Sigmoid colon (tissue), 7 donors: Measurements from ENCODE around the gene NAT16. TPM values are rescaled to one million over a fixed set of nuclear protein-coding genes. Genes with fewer than 3 reads are reported as not detected.

ENCODE experiments used
- DNase-seq: peaks from one replicate; pipeline ENCODE4 v3.0.0-alpha.2; 2019
- H3K27ac ChIP-seq, 4 donors: fragments of 200-600 bp; sonication (generic); one replicate each; pipeline ENCODE4 v1.5.1; 2016 to 2019; ENCODE audit warnings: mild to moderate bottlenecking in 1 of 4
- H3K27me3 ChIP-seq, 3 donors: fragments of 200-600 bp; sonication (generic); one replicate each; pipeline ENCODE4 v1.5.1; 2019; ENCODE audit warnings: mild to moderate bottlenecking in 1 of 3
- H3K36me3 ChIP-seq, 4 donors: fragments of 200-600 bp; sonication (generic); one replicate each; pipeline ENCODE4 v1.5.1; 2016 to 2019
- H3K4me1 ChIP-seq, 4 donors: fragments of 200-600 bp; sonication (generic); one replicate each; pipeline ENCODE4 v1.5.1; 2017 to 2019
- H3K4me3 ChIP-seq, 4 donors: fragments of 200-600 bp; sonication (generic); one replicate each; pipeline ENCODE4 v1.5.1; 2017 to 2019; ENCODE audit warnings: mild to moderate bottlenecking in 2 of 4, moderate library complexity in 1 of 4
- H3K9me3 ChIP-seq, 4 donors: fragments of 200-600 bp in 3 of 4; sonication (generic) in 3 of 4; one replicate each; pipeline versions ENCODE4 v1.5.1 to v1.6.1; 2013 to 2019
- EP300 ChIP-seq, 4 donors: sonication (generic); formaldehyde crosslinking; IDR thresholded peaks; one replicate each; pipeline ENCODE4 v1.6.1; 2017; ENCODE audit warnings: antibody characterized with exemption in 4 of 4
- POLR2A ChIP-seq, 2 donors: fragments of 450-650 bp; IDR thresholded peaks; one replicate each; pipeline ENCODE4 v1.6.1; 2016; ENCODE audit warnings: antibody characterized with exemption in 2 of 2, mild to moderate bottlenecking in 2 of 2, moderate library complexity in 2 of 2
- POLR2AphosphoS5 ChIP-seq, 4 donors: sonication (generic); formaldehyde crosslinking; IDR thresholded peaks; one replicate each; pipeline ENCODE4 v1.6.1; 2017; ENCODE audit warnings: antibody characterized with exemption in 4 of 4
- WGBS, 2 donors: extraction: QIAGEN DNeasy Blood & Tissue Kit; methylation state at CpG; one replicate each; pipeline ENCODE4 v1.1.7; 2013; 5-methylcytosine and 5-hydroxymethylcytosine counted together
- intact Hi-C: fragments of 100-400 bp; cut with DNase I; formaldehyde crosslinking; loops from one replicate; pipeline ENCODE4 v1.15.1; 2023
- polyA plus RNA-seq, 3 donors: library from polyadenylated mRNA; stranded (reverse); fragments of 200-250 nt; gene quantifications; one replicate each; pipeline ENCODE4 v1.2.3, GENCODE V29; 2013
- total RNA-seq, 4 donors: library from RNA; depleted of rRNA; stranded (reverse); fragments of >200 nt; gene quantifications; one replicate each; pipeline ENCODE4 v1.1.0, GENCODE V29; 2016
- TF ChIP-seq, protein P1 (sequence below), 4 experiments: fragments of 450-650 bp in 3 of 4; fragments of 200-600 bp in 1 of 4; IDR thresholded peaks; one replicate each; pipeline ENCODE4 v1.5.1; 2016 to 2019; ENCODE audit warnings: antibody characterized with exemption in 4 of 4, mild to moderate bottlenecking in 3 of 4, moderate library complexity in 2 of 4
- donor health status: healthy with polysubstance abuse.
- donor health status: Bipolar disorder and iron deficiency.
- donor health status: healthy.

Gene NAT16
- total and polyA plus RNA-seq, 7 donors: 0.23 TPM; not detected in 6

DNA sequence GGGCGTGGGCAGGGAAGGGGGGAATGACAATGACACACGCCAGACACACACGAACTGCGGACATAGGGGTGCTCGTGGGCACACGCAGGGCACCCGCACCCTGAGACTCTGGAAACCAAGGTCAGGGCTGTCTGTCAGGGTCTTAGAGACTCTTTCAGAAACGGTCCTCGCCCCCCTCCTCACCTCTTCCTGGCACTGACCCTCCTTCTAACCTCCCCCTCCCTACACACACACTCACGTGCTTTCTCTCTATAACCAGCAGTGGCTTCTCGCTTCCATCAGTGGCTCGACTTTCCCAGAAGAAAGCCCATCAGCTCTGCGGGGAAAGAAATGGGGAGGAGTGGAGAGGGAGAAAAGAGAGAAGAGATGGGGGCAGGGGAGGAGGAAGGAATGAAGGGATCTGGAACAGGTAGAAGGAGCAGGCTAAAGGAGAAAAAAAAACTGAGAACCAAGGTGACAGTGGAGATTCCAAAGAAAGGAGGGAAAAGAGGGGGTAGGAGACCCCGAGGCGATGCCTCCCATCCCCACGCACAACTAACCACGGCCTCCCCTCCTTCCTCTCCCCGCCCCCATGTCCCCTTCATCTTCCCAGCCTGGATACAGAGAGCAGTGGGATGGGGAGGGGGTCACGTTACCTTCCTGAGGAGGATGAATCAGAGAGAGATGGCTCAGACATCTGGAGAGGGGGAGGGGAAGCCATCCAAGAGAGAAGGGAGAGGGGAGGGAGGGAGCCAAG lies 13.0 kb downstream of the NAT16 start:
- WGBS, 2 donors: 2 to 3% methylated on average over 19 of the region's 19 CpGs
- intact Hi-C loops: loop anchor here (10.0 kb wide), 1 partner anchor 272 kb away; the partner anchor contains the start of gene ACHE
- Histone ChIP-seq H3K4me3 (no peak overlapping the region), H3K4me1 (peaks cover 0 to 54% (median 50%) of the 10 kb centered on the region in 4 donors), H3K36me3 (no peaks in the 10 kb centered on the region), H3K27ac (no peak overlapping the region), H3K9me3 (no peaks in the 10 kb centered on the region), H3K27me3 (peaks cover 76 to 100% (median 97%) of the 10 kb centered on the region in 3 donors)
- TF ChIP-seq POLR2AphosphoS5 (IDR thresholded peaks at IDR 0.05): no peak
- TF ChIP-seq EP300 (IDR thresholded peaks at IDR 0.05): no peak
- TF ChIP-seq, protein P1, sequence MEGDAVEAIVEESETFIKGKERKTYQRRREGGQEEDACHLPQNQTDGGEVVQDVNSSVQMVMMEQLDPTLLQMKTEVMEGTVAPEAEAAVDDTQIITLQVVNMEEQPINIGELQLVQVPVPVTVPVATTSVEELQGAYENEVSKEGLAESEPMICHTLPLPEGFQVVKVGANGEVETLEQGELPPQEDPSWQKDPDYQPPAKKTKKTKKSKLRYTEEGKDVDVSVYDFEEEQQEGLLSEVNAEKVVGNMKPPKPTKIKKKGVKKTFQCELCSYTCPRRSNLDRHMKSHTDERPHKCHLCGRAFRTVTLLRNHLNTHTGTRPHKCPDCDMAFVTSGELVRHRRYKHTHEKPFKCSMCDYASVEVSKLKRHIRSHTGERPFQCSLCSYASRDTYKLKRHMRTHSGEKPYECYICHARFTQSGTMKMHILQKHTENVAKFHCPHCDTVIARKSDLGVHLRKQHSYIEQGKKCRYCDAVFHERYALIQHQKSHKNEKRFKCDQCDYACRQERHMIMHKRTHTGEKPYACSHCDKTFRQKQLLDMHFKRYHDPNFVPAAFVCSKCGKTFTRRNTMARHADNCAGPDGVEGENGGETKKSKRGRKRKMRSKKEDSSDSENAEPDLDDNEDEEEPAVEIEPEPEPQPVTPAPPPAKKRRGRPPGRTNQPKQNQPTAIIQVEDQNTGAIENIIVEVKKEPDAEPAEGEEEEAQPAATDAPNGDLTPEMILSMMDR (IDR thresholded peaks at IDR 0.05): no peak
- TF ChIP-seq POLR2A (IDR thresholded peaks at IDR 0.05): no peak
- no peak for DNase-seq

DNA sequence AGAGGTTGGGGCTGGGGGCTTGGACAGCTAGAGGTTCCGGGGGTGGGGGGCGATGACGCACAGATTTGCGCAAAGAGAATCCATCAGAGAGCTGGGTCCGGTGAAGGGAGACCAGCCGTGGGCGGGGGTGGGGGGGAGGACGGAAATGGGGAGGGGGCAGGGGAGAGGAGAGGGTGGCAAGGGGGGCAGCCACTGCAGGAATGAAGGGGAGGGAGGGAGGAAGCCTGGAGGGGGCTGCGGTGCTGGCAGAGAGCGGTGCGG lies 13.5 kb downstream of the NAT16 start:
- no peak for DNase-seq
- TF ChIP-seq POLR2A (IDR thresholded peaks at IDR 0.05) (no peak), EP300 (IDR thresholded peaks at IDR 0.05) (no peak), POLR2AphosphoS5 (IDR thresholded peaks at IDR 0.05) (no peak)
- TF ChIP-seq, protein P1 (IDR thresholded peaks at IDR 0.05): no peak
- Histone ChIP-seq H3K36me3 (peaks cover 0 to 1% (median 0%) of the 10 kb centered on the region in 4 donors), H3K4me1 (peaks cover 0 to 51% (median 48%) of the 10 kb centered on the region in 4 donors), H3K9me3 (no peaks in the 10 kb centered on the region), H3K4me3 (no peak overlapping the region), H3K27me3 (peaks cover 71 to 100% (median 97%) of the 10 kb centered on the region in 3 donors), H3K27ac (no peak overlapping the region)
- intact Hi-C loops: loop anchor here (10.0 kb wide), 1 partner anchor 272 kb away; the partner anchor contains the start of gene ACHE
- WGBS, 2 donors: 2 to 7% methylated on average over 11 of the region's 11 CpGs

DNA sequence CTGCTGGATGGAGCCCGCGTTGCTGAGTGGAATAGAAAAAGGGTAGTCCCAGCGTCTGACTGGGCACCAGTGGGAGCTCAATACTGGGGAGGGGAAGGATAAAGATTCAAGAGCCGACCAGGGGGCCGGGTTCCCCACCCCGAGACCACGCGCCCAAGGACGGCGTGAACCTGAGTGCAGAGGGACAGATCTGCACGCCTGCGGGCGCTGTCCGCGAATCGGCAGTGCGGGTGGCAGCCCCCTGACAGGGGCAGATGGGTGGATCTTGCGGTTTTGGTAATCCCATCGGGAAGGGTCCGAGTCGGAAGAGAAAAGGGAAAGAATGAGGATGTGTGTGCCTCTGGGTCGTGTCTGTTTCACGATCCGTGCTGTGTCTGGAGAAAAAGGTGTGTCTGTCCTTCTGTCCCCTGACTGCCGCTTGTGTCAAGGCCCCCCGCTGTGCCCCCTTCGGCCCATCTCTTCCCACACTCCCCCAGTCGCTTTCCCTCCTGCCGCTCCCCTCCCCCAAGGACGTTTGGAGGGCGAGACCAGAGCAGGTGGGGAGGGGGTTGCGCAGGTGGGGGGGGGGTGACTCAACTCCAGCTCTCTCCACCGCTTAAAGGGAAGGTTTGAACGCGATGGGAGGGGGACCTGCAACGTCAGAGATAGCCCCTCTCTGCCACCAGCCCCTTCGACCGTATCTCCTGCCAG lies 14.0 kb downstream of the NAT16 start:
- peaks cover 0 to 6% (median 0%) of the 10 kb centered on the region in 4 donors for H3K36me3 ChIP-seq
- H3K4me1 ChIP-seq: peaks cover 0 to 51% (median 47%) of the 10 kb centered on the region in 4 donors
- H3K9me3 ChIP-seq: no peaks in the 10 kb centered on the region
- no peak for DNase-seq
- WGBS, 2 donors: 2 to 5% methylated on average over 38 of the region's 38 CpGs
- TF ChIP-seq, protein P1 (IDR thresholded peaks at IDR 0.05): no peak
- no peak for TF ChIP-seq POLR2A (IDR thresholded peaks at IDR 0.05)
- no peak for TF ChIP-seq POLR2AphosphoS5 (IDR thresholded peaks at IDR 0.05)
- no peak for TF ChIP-seq EP300 (IDR thresholded peaks at IDR 0.05)
- intact Hi-C loops: loop anchor here (10.0 kb wide), 1 partner anchor 271 kb away; the partner anchor contains the start of gene ACHE
- H3K4me3 ChIP-seq: no peak overlapping the region
- H3K27ac ChIP-seq: no peak overlapping the region
- peaks cover 67 to 100% (median 97%) of the 10 kb centered on the region in 3 donors for H3K27me3 ChIP-seq

DNA sequence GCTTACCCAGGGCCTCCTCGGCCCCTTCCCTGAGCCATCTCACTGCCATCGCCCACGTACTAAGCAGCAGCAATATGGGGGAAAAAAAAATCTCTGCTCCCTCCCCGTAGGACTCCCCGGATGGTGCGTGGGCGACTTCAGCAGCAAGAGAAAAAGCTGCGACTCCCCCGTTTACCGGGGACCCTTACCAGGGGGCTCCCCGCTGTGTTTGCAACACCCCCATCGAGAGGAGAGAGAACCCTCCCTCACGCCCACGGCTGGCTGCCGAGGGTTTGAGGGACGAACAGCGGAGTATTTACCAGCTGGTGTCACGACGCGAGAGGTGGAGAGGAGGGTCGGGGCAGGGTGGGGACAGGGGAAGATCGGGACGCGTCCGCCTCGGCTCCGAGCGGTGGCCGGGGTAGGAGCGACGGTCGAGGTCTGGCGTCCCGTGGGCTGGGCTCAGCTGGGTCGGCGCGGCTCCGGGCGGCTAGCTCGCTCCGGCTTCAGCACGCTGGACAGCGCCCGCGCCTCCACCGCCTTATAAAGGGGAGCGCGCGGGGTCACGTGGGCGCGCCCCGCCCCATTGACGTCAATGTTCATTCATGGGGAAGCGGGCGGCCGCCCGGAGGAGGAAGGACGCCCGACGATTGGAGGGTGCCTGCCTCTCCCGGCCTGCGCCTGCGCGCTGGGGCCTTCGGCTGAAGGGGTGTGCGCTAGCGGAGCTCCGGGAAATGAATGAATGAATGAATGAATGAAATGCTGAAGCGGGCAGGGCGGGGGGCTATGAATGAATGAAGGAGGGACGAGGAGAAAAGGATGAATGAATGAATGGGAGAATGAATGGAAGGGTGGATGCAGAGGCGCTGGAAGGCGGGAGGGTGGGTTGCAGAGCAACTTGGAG lies 14.8 kb downstream of the NAT16 start, which contains the start of gene VGF:
VGF (minus strand) TSS at position 495 of the 883 bp plus-strand sequence. CDS start 726 bp downstream, outside the sequence.
- H3K4me3 ChIP-seq: no peak within 1 kb of the TSS
- H3K9me3 ChIP-seq: no peaks in the 10 kb centered on the region
- H3K36me3 ChIP-seq: peaks cover 0 to 14% (median 2%) of the 10 kb centered on the region in 4 donors
- TF ChIP-seq POLR2A (IDR thresholded peaks at IDR 0.05) (no peak), POLR2AphosphoS5 (IDR thresholded peaks at IDR 0.05) (peak in 2 of 4 donors; percentile 39 to 72), EP300 (IDR thresholded peaks at IDR 0.05) (no peak)
- TF ChIP-seq, protein P1 (IDR thresholded peaks at IDR 0.05): no peak
- intact Hi-C loops: loop anchor here (10.0 kb wide), 1 partner anchor 271 kb away; the partner anchor contains the start of gene ACHE
- H3K27me3 ChIP-seq: peaks cover 59 to 98% (median 92%) of the 10 kb centered on the region in 3 donors
- no peak within 1 kb of the TSS for H3K27ac ChIP-seq
- DNase-seq: peak; percentile 92
- 3 to 4% methylated on average over 74 of the region's 74 CpGs for WGBS, 2 donors
- H3K4me1 ChIP-seq: peaks cover 0 to 51% (median 47%) of the 10 kb centered on the region in 4 donors
